Superior temporal gyrus (tissue), 1 donor: ENCODE results near the gene BMF.

Source experiments
- DNase-seq: peaks from one replicate; pipeline ENCODE4 v3.0.0-alpha.2; 2016; ENCODE audit errors: extremely low spot score

BMF gene

GRCh38 chr15:40103864-40104271, 4.8 kb downstream of the BMF start:
- no peak for DNase-seq

- DNase-seq: peak; percentile 82
Measured at GRCh38 chr15:40102897-40103858, 5.5 kb downstream of the BMF start.

GRCh38 chr15:40100947-40101905, 7.5 kb downstream of the BMF start:
- no peak for DNase-seq

- DNase-seq: no peak
Measured at GRCh38 chr15:40100123-40100946, 8.3 kb downstream of the BMF start.

- DNase-seq: peak; percentile 69
Measured at GRCh38 chr15:40098489-40099261, 10.0 kb downstream of the BMF start.

- no peak for DNase-seq
Measured at GRCh38 chr15:40097968-40098476, 10.7 kb downstream of the BMF start.

GRCh38 chr15:40097096-40097967, 11.3 kb downstream of the BMF start:
- no peak for DNase-seq

GRCh38 chr15:40096094-40096891, 12.4 kb downstream of the BMF start:
- DNase-seq: no peak

GRCh38 chr15:40095371-40096093, 13.1 kb downstream of the BMF start:
- DNase-seq: no peak

- DNase-seq: no peak
Measured at GRCh38 chr15:40094156-40094555, 14.5 kb downstream of the BMF start.

- DNase-seq: no peak
Measured at GRCh38 chr15:40092979-40093869, 15.5 kb downstream of the BMF start.

- no peak for DNase-seq
Measured at GRCh38 chr15:40092256-40092978, 16.3 kb downstream of the BMF start.

GRCh38 chr15:40091861-40092255, 16.8 kb downstream of the BMF start:
- no peak for DNase-seq

- no peak for DNase-seq
Measured at GRCh38 chr15:40090774-40091455, 17.8 kb downstream of the BMF start.

GRCh38 chr15:40088929-40089755, 19.5 kb downstream of the BMF start:
- no peak for DNase-seq
